KOPT-K1 (cell line): ENCODE measurements around the gene LPIN3.

Experiments
- H3K27ac ChIP-seq: fragments of 200-600 bp; sonication (generic); 2 replicates; pipeline ENCODE4 v1.5.1; 2016; ENCODE audit warnings: antibody characterized with exemption, mild to moderate bottlenecking, low read depth, low read length; ENCODE audit not compliant: poor library complexity, severe bottlenecking
- H3K36me3 ChIP-seq: fragments of 200-600 bp; sonication (generic); 2 replicates; pipeline ENCODE4 v1.5.1; 2017; ENCODE audit warnings: antibody characterized with exemption, mild to moderate bottlenecking, low read length, moderate library complexity; ENCODE audit not compliant: insufficient read depth
- H3K9me3 ChIP-seq: fragments of 200-600 bp; sonication (generic); 2 replicates; pipeline ENCODE4 v1.5.1; 2017; ENCODE audit warnings: antibody characterized with exemption, low read length, mild to moderate bottlenecking; ENCODE audit not compliant: insufficient read depth, poor library complexity, severe bottlenecking

The LPIN3 gene

DNA sequence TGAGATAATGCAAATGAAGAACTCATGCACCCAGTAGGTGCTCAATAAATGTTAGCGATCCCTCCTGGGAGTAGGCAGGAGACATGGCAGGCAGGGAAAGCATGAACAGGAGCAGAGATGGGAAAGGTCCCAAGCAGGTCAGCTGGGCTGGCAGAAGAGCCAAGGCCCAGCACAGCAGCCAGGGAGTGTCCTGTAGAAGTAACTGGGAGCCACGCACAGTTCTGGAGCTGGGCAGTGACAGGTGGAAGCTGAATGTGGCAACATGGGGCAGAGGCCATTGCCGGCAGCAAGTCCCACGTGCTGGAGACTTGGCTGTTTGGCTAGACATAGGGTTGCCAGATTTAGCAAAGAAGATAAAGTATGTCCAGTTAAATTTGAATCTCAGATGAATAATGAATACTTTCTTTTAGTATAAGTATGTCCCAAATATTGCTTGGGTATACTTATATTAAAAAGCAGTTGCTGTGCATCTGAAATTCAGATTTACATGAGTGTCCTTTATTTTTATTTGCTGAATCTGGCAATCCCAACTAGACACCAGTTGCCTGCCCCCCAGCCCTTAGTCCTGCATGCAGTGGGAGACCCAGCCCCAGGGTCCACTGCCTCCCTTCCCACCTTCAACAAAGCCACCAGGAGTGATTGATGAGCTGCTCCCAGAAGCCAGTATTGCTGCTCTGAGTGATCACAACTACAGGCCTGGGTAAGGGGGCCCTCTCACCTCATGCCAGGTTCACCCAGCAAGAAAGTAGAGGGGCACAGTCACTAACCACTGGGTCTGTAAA, 3.7 kb upstream of the LPIN3 start:
- no peaks in the 10 kb centered on the region for H3K36me3 ChIP-seq
- no peaks in the 10 kb centered on the region for H3K9me3 ChIP-seq
- H3K27ac ChIP-seq: no peak overlapping the region

GRCh38 chr20:41339957-41340326, 679 bp upstream of the LPIN3 start:
- Histone ChIP-seq H3K9me3 (no peaks in the 10 kb centered on the region), H3K27ac (no peak overlapping the region), H3K36me3 (no peaks in the 10 kb centered on the region)

DNA sequence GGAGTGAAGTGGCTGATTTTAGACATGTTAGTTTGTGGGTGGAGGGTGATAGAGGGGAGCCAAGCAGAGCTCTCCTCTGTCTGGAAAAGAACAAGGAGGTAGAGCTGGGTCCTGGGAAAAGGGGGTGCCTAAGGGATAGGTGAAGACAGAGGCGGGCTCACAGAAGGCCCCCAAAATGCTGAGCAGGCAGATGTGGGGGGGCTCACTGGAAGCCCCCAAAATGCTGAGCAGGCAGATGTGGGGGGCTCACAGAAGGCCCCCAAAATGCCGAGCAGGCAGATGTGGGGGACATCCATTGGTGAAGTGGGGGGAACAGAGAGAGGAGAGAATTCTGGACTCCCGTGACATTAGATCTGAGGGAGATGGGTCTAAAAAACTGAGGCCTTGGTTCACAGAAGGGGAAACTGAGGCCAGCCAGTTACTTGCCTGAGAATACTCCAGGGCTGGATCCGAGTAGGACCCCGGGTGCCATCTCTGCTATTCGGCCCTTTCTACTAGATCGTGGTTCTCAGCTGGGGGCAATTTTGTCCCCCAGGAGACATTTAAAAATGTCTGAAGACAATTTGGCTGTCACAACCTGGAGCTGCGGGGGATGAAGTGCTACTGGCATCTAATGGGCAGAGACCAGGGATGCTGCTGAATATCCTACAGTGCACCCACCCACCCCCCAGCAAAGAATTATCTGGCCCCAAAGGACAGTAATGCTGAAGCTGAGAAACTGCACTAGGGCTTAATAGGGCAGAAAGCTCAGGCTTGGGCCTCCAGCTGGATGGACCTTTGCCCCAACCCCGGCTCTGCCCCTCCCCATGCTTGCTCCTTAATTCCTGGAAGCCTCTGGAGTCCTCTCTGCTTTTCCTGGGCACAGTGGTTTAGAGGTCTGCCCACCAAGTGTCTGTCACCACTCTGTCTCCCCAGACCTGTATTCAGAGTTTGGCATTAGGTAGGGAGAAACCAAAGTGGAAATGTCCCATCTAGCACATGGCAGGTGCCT, 2.1 kb downstream of the LPIN3 start:
- Histone ChIP-seq H3K9me3 (no peaks in the 10 kb centered on the region), H3K27ac (no peak overlapping the region), H3K36me3 (no peaks in the 10 kb centered on the region)

DNA sequence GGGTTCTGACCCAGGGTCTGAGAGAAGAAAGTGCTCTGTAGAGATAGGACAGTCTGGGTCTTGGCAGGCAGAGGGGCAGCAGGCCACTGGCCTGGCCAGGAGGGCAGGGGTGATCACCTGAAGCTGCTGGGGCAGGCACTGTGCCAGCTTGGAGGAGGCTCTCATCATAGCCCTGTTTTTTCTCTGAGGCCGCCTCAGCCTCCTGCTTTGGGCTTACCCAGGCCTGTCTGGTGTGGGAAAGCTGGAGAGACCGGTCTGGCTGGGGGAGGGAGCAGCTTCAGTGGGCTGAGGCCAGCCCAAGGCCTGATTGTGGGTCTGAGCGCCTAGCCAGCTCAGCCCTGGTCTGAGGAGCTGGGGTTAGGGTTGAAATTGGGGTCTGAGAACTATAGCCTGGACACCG, 3.9 kb downstream of the LPIN3 start:
- Histone ChIP-seq H3K36me3 (no peaks in the 10 kb centered on the region), H3K27ac (no peak overlapping the region), H3K9me3 (no peaks in the 10 kb centered on the region)

DNA sequence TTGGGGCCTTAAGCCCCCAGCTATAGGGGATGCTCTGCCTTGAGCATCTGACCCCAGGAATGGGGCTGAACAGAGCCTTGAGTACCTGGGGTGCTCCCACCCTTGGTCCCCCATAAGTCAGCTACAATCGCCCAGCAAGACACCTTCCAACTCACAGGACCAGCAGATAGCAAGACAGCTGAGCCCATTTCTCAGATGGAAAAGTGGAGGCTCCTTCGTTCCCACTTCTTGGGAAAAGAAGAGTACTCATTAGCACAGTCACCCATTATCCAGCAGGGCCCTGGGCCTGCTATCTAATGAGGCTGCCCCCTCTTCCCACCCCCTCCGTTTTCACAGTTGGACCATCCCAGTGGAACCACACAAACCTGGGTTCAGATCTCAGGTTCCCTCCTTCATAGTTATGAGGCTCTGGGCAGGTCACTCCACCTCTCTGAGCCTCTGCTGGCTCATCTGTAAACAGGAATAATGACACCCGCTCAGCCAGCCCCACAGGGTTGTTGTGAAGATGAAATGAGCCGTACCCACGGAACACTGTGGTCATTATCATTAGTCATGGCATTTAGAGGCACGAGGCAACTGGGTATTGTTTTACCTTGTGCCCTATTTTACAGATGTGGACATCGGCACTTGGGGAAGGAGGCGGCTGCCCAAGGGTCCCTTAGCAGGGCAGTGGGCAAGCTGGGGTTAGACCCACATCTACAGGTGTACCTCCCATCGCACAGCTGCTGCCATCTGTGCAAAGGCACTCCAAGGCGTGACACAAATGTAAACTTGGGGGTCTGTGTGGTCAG, 4.5 kb downstream of the LPIN3 start:
- Histone ChIP-seq H3K9me3 (no peaks in the 10 kb centered on the region), H3K36me3 (no peaks in the 10 kb centered on the region), H3K27ac (no peak overlapping the region)

- Histone ChIP-seq H3K36me3 (no peaks in the 10 kb centered on the region), H3K27ac (no peak overlapping the region), H3K9me3 (no peaks in the 10 kb centered on the region)
These were observed 5.1 kb downstream of the LPIN3 start for GRCh38 chr20:41345729-41346067.

DNA sequence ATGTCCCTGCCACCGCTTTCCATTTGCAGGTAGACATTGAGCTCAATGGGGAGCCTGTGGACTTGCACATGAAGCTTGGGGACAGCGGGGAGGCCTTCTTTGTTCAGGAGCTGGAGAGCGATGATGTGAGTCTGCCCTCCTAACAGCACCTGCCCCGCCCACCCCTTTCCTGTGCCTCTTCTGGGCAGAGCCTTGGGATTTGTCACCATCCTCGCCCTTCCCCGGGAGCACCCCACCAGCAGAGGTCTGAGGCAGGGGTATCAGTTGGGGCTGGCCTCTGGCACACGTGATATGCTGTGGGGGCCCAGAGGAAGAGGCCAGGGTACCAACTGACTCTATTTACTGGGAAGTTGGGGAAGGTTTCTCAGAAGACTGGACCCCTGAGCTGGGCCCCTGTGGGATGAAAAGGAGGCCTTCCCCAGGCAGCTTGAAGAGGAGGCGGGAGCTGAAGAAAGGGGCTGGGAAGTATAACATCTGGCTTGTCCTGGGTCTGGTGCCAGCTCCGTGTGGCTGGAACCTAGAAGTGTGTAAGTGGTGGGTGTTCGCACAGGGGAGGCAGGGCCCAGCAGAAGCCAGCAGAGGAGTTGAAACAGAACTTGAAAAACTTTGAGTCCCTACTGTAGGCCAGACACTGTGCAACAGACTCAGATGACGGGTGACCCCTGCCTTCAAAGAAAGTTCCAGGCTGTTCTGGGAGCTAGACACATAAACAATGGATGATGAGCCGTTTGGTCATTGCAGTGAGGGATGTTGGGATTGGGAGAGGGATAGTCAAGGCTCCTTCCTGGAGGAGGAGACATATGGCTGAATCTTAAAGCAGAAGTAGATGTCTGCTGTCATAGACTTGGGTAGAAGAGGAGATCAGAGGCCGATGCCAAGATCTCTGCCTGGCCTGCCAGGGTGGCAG, 7.2 kb downstream of the LPIN3 start:
- Histone ChIP-seq H3K36me3 (no peaks in the 10 kb centered on the region), H3K9me3 (no peaks in the 10 kb centered on the region), H3K27ac (no peak overlapping the region)

DNA sequence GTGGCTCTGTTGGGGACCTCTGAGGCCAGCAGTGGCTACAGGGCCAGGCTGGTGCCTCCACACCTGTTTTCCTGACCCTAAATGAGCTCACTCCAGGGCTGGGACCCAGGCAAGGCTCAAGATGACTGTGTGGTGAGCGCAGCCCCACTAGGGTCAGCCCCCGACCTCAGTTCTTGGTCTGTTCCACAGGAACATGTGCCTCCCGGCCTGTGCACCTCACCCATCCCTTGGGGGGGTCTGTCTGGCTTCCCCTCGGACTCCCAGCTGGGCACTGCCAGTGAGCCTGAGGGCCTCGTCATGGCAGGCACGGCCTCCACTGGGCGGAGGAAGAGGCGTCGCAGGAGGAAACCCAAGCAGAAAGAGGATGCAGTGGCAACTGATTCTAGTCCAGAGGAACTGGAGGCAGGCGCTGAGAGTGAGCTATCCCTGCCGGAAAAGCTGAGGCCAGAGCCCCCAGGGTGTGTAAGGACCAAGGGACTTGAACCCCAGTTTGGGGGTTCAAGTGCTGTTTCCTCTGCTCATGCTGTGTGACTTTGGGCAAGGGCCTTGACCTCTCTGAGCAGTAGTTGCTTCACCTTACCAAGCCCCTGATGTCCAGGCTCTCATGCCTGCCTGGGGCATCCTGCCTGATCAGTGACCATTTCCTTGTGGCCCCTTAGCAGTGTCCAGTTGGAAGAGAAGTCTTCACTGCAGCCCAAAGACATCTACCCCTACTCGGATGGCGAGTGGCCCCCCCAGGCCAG, 8.0 kb downstream of the LPIN3 start:
- H3K9me3 ChIP-seq: no peaks in the 10 kb centered on the region
- no peak overlapping the region for H3K27ac ChIP-seq
- no peaks in the 10 kb centered on the region for H3K36me3 ChIP-seq

DNA sequence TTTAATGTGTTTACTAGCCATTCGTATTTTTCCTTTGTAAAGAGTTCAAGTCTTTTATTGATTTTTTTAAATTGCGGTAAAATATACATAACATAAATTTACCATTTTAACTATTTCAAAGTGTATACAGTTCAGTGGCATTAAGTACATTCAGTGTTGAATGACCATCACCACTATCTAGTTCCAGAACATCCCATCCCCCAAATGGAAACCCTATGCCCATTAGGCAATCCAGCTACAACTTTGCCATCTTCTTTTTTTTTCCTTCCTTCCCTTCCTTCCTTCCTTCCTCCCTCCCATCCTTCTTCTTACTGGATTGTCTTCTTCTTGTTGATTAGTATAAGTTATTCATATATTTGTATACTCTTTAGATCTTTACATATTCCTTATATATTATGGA, 8.6 kb downstream of the LPIN3 start:
- Histone ChIP-seq H3K9me3 (no peaks in the 10 kb centered on the region), H3K36me3 (no peaks in the 10 kb centered on the region), H3K27ac (no peak overlapping the region)

- H3K9me3 ChIP-seq: no peaks in the 10 kb centered on the region
- no peak overlapping the region for H3K27ac ChIP-seq
- no peaks in the 10 kb centered on the region for H3K36me3 ChIP-seq
These were observed 9.3 kb downstream of the LPIN3 start for GRCh38 chr20:41349943-41350342.

- Histone ChIP-seq H3K9me3 (no peaks in the 10 kb centered on the region), H3K27ac (no peak overlapping the region), H3K36me3 (no peaks in the 10 kb centered on the region)
These were observed 9.9 kb downstream of the LPIN3 start for GRCh38 chr20:41350408-41350962.

- Histone ChIP-seq H3K27ac (no peak overlapping the region), H3K36me3 (no peaks in the 10 kb centered on the region), H3K9me3 (no peaks in the 10 kb centered on the region)
These were observed 11.5 kb downstream of the LPIN3 start for GRCh38 chr20:41352106-41352505.

DNA sequence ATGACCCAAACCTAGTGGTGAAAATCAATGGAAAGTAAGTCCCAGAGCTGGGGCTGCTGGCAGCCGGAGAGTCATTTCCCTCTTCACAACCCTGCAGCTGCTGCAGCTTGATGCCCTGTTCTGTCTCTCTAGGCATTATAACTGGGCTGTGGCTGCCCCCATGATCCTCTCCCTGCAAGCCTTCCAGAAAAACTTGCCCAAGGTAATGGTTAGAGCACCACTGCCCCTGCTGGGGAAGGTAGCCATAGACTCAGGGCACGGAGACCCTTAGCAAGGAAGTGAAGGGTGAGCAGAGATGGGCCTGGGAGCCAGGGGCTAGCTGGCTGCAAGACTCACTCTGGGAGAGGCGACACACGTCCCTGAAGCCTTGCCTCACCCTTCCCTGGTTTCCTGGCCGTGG, 12.0 kb downstream of the LPIN3 start:
- Histone ChIP-seq H3K27ac (no peak overlapping the region), H3K9me3 (no peaks in the 10 kb centered on the region), H3K36me3 (no peaks in the 10 kb centered on the region)
